GM12873 (cell line): Measurements from ENCODE around the gene BEGAIN.

ENCODE experiments used
- CTCF ChIP-seq: IDR thresholded peaks from 2 replicates; pipeline ENCODE4 v1.5.1; 2012; ENCODE audit warnings: low read depth, mild to moderate bottlenecking, moderate library complexity, low read length, control low read depth; ENCODE audit not compliant: insufficient read depth; ENCODE audit errors: missing control alignments

Gene BEGAIN

GRCh38 chr14:100541621-100542560 is 45.3 kb downstream of the BEGAIN start:
- no peak for TF ChIP-seq CTCF

GRCh38 chr14:100540926-100541620 is 46.1 kb downstream of the BEGAIN start:
- TF ChIP-seq CTCF = no peak

GRCh38 chr14:100540141-100540925 is 46.9 kb downstream of the BEGAIN start:
- TF ChIP-seq CTCF = peak; percentile 31

GRCh38 chr14:100539766-100540140 is 47.5 kb downstream of the BEGAIN start:
- TF ChIP-seq CTCF = no peak

- no peak for TF ChIP-seq CTCF
Measured at GRCh38 chr14:100539003-100539660, 48.1 kb downstream of the BEGAIN start.

GRCh38 chr14:100538351-100539002 is 48.7 kb downstream of the BEGAIN start:
- TF ChIP-seq CTCF = no peak
